T-helper 2 cell treated with Interferon-gamma antibody and Interleukin-4, amounts not matched to agents 100 ng/mL and 5 ng/mL, for 36 hours (primary cell): Measurements from ENCODE around the gene UCKL1. TPM values are rescaled to one million over a fixed set of nuclear protein-coding genes. Genes with fewer than 3 reads are reported as not detected.

Source experiments
- intact Hi-C: fragments of 100-400 bp; cut with micrococcal nuclease; formaldehyde crosslinking; loops from one replicate; pipeline ENCODE4 v1.15.1; 2023
- total RNA-seq: library from RNA; stranded (reverse); gene quantifications from 2 replicates; pipeline ENCODE4 v1.2.3, GENCODE V29; 2022

The UCKL1 gene
- total RNA-seq, 1 donor from 2014 or later, result 47.7 TPM

DNA sequence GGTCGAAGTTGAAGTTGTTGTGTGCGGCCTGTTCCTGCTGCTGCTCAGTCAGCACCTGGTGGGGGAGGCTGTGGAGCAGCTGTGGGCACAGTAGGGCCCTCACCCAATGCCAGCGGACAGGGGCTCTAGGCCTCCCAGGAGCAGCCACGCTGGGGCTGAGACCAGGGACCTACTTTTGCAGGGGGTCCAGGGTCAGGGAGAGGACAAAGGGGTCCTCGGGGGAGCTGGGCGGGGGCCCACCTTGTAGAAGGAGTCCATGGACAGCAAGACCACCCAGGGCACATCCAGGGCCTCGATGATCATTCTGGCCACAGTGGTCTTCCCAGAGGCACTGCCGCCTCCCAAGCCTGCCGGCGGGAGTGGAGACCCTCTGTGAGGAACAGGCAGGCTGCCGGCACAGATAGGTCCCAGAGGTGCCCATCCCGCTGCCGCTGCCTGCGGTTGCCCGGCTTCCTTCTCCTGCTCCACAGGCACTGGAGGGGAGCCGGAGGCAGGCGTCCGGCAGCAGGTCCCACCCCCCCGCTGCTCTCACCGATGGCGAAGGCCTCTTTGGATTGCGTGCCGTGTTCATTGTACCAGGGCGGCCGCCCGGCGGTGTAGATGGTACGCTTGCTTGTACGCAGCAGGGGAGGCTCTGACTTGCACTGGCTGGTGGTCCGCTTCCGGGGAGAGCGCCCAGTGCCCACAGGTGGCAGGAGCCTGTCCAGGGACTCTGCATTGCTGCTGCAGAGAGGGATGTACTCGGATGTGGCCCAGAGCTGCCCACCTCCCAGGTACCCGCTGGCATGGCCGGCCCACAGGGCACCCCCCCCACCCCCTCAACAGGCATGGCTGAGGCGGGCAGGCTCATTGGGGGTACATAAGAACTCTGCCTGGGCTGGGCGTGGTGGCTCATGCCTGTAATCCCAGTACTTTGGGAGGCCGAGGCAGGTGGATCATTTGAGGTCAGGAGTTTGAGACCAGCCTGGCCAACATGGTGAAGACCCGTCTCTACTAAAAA lies 10.0 kb downstream of the UCKL1 start:
- intact Hi-C loops, result no loop called here

DNA sequence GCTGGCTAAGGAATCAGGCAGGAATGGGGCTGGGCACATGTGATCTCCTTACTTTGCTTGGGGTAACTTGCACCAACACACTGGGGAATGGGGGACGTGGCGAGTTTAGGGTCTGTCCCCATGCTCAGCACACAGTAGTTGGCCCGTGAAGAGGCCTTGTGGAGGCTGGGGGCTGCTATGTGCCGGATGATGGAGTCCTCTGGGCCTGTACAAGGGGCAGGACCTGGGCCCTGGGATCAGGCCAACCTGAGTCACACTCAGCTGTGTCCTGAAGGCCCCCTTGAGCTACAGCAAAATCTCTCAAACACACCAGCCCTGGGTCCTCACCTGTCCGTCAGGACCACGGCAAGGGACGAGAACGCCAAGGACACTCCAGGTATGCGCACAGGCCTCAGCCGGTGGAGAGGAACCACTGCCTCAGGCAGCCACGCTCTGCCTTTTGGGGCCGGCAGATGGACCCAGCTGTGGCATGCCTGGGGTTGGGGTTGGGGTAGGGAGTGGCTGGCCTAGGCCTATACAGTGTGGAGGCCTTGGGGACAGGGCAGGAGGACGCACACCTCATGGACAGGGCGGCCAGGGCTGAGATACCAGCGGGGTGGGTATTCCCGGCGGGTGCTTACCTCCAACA lies 11.1 kb downstream of the UCKL1 start:
- intact Hi-C loops, result no loop called here

DNA sequence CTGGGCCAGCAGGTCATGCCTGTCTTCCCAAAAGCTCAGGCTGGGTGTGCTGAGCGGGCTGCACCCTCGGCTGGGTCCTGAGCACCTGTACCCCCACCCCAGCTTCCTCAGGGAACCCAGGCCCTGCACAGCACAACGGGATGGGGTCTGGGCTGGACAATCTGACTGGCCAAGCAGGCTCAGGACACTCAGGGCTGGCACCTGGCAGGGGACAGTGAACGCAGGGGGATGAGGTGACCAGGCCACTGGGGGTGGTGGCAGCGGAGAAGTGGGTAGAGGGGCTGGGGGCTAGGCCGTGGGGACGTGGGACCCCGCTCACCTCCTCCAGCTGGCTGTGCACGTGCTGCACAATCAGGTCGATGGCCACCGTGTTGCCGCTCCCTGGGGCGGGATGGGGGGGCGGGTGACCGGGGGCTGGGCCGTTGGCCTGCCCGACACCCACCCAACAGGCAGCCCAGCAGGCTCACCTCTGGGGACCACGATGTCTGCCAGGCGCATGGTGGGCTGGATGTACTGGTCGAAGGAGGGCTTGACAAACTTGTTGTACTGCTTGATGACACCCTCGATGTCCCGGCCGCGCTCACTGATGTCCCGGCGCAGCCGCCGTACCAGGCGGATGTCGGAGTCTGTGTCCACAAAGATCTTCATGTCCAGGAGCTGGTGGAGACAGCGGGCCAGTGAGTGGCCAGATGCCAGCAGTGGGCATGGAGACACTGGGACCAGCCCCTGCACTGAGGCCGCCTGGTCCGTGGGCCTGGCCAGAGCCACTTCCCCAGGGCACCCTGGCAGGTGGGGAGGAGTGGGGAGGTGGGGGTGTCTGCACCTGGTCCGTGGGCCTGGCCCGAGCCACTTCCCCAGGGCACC lies 11.9 kb downstream of the UCKL1 start:
- intact Hi-C loops, result no loop called here

DNA sequence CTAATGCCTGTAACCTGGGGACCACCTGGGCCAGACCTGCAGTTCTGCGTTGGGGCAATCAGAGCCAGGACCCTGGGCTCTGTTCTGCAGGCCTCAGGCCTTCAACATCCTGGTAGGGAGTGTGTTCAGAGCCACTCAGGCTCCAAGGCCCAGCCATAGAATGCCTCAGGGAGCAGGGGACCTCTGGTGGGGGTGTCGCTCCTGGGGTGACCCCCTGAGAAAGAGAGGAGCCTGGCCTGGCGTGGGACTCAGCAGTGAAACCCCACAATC lies 12.5 kb downstream of the UCKL1 start:
- intact Hi-C loops, result no loop called here

DNA sequence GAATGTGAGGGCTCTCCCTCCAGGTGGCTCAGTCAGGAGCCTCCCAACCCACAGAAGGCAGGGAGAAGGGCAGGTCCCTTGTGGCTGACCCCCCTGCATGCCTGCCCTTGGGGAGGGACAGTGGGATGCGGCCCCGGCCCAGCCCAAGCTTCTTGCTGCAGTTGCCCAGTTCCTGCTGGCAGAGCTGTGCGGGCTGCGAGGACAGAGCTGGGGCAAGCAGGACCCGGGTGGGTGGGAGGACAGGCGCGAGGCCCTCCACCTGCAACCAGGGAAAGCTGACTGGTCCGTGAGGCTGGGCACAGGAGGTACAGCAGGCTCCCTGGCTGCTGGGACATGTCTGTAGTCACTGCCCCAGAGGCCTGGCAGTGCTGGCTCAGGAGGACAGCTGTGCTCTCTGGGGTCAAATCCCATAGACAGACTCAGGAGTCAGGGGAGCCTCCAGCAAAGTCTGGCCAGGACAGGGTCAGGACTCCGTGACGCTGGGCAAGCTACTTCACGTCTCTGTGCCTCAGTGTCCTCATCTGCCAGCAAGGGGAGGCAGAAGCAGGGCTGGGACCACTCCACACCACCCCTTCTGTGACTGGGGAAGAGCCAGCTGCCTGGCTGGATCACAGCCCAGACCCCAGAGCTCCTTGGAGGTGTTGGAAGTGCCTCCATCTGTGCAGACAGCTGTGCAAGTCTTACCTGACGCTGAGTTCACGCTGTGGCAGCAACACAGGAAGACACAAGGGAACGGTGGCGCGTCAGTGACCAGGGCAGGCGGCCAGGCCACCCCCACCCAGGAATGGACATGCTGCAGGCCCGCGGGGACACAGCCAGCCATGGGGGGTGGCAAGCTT lies 13.0 kb downstream of the UCKL1 start:
- intact Hi-C loops, result no loop called here

DNA sequence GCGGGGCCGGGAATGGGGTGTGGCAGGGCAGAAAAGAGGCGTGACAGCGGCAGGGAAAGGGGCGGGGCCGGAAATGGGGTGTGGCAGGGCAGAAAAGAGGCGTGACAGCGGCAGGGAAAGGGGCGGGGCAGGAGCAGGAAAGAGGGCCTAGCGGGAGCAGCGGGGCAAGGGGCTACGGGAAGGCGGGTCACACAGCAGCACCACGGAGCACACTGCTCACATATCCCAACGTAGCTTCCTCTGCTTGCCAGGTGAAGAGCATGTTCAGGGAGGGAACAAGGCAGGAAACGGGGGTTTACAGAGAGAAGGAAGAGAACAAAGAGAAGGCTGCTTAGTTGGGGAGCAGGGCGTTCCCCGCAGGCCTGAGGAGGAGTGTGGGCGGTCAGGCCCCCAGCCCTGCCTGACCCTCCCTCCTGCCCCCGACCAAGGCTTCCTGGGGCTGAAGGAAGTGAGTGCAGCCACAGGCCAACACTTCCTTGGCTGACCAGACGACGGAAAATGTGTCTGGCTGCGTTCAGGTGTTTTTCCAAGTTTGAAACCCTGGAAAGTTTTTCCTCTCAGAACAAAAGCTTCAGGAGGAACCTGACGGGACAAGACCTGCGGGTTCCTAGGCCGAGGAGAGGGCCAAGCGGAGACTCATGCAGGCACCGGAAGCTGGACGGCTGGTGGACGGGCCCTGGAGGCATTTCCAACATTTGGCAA lies 13.8 kb downstream of the UCKL1 start:
- intact Hi-C loops, result no loop called here

DNA sequence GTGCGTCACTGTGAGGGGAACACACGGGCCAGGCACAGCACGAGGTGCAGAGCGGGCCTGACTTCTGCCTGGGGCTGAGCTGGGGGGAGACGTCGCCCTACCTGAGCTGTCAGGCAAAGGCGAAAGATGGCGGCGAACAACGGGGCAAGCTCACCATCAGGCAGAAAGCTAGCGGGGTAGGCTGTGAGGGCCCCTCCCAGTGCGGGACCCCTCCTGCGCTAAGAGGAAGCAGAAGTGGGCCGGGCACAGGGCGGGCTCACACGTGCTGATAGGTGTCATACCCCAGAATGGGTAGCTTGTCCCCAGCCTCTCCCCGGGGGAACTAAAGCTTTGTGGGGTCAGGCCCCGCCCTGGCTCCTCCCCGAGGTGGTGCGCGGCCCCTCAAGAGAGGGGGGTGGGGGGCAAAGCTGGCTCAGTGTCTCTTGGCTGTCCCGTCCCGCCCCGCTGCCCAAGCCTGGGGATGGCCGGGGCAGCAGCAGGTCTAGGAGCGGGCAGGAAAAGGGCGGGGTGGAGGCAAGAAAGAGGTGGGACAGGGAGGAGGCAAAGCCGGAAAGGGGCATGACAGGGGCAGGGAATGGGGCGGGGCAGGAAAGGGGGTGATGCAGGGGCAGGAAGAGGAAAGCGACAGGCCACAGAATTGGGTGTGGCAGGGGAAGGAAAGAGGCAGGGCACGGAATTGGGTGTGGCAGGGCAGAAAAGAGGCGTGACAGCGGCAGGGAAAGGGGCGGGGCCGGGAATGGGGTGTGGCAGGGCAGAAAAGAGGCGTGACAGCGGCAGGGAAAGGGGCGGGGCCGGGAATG lies 14.7 kb downstream of the UCKL1 start:
- intact Hi-C loops, result loop anchor here (2.0 kb wide), 1 partner anchor 47 kb away; the partner anchor contains the start of gene DNAJC5

DNA sequence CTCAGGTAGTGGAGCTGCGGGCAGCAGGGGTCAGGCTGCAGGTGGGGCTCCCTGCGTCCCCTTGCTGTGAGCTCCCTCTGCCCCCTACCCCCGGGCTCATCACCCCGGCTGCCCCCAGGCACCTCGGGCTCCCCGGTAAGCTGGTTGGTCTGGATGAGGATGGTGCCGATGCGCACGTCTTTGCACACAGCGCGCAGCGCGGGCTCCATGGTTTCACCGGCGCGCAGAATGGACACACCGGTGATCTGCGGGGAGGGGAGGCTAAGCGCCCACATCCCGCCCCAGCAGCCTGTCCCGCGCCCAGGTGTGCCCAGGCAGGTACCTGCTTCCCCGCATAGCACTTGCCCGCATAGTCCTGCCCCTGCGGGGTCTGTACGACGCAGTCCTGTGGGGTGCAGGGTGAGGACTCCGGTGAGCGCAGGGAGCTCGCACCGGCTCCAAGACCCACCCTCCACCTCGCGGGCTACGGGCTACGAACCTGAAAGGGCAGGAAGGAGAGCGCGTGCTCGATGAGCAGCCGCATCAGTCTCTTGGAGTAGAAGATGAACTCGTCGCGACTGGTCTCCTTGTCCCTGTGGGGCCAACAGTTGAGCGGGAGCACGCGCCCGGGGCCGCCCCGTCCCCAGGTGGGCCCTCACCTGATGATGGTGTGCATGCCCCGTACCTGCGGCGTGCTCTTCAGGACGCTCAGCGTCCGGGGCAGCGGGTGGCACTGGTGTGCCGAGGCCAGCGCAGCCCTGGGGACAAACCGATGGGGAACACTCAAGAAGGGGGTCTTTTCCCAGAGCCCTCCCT lies 15.5 kb downstream of the UCKL1 start:
- intact Hi-C loops, result loop anchor here (2.0 kb wide), 1 partner anchor 46 kb away; the partner anchor contains the start of gene DNAJC5

DNA sequence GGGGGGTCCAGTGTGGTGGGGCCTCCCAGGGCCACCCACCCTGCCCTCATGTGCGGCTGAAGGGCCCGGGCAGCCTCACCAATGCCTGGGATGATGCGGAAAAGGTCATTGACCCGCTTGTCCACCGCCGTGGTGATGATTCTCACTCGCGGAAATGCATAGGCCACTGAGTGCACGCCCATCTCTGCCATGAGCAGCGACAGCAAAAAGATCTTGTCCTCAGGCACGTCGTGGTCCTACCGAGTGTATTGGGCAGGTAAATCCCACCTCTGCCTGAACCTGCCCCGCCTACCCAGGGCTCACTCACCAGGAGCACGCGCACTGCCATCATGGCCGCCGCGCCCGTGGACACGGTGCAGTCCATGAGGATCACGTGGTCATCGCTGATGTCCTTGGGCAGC lies 16.1 kb downstream of the UCKL1 start:
- intact Hi-C loops, result loop anchor here (2.0 kb wide), 1 partner anchor 45 kb away; the partner anchor contains the start of gene DNAJC5

DNA sequence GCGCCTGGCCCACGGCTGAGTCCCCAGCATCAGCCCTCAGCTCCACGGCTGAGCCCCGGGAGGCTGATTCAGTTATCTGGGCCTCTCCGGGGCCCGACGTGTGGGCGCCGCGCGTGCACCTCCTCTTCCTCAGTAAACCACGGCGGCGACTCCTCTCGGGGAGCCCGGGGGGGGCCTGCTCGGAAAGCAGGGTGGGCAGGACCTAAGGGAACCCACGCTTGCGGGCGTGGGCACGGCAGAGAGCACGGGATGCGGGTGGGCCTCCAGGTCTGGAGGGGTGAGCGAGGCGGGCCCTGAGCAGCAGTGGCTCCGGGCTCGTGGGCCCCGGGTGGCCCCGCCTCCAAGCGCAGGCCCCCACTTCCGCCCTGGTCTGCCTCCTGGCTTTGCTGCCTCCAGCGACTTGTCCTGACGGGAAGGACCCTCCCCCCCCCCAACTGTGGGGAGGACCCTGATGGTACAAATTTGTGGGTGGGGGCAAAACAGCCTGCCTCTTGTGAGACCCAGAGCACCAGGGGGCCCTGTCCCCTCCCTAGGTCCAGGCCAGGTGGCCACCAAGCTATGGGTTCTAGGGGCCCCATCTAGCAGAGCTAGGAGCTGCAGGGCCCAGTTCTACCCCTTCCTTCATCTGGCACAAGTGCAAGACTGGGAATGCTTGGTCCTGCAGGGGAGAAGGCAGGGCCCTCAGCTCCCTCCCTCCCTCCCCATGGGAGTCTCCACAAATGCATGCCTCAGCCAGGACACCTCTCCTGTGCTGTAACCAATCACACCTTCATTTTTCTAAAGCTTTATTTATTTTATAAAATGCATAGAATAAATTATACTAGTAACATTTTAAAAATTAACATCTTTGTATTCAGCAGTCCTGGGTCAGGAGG lies 16.9 kb downstream of the UCKL1 start:
- intact Hi-C loops, result no loop called here

DNA sequence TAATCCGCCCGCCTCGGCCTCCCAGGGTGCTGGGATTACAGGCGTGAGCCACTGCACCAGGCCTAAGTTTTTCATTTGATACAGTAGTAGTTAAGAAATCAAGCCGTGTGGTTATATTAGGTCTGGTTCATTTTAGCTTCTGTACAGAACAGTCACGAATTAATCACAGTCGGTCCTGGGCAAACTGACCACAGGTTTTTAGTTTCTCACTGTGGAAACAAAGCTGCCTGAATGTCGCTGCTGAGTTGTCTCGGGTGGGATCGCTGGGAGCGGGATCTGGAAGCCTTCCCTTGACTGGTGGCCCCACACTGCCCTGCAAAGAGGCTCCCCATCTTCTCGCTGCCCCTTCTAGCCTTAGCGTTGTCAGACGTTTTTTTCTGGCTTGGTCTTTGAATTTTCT lies 18.6 kb downstream of the UCKL1 start:
- intact Hi-C loops, result no loop called here

DNA sequence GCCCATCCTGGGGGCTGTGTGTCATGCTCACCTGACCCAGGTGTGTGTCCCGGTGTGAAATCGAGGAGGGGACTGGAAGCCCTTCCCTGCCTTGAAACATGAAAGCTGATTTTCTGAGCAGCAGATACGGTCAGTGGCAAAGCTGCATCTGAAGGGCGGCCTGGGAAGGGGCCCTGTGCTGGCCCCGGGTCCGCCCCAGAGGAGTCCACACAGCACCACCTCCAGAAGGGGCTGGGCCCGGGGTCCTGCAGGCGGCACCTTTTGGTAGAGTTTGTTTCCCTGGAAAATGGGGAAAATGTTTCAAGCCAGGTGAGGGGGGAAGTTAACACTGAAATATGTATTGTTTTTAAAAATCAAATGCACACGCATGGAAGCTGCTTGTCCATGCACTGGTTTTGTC lies 20.8 kb downstream of the UCKL1 start:
- intact Hi-C loops, result no loop called here

DNA sequence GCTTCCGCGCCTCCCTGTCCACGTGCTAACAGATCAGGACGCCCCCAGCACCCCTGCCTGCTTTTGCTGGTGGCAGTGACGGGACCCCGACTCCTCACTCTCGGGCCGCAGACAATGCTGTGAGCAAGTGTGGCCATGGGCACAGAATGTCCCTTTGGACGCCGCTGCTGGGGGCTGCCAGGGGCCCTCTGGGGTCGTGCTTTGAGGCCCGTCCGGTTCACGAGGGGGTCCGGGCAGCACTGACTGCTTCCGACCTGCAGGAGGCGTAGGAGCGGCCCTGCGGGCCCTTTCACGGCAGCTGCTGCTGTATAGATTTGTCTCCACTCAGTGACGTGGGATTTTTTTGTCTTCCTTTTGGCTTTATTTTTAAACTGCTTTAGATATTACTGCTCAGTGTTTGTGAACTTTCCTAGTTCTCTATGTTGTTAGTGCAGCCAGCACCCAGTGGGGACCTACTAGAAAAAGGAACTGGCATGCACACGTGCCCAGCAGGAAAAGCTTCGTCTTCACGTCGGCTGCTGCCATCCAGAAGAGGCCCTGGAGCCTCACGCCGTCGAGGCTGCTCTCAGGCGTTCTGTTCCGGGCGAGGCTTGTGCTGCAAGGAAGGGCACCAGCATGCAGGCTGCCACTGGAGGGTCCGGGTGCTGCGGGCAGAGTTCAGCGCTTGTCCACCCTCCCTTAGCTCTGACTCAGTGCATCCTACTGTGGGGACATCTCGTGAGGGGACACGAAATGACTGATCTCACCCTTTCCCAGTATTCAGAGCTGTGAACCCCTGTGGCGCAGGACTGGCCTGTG lies 21.7 kb downstream of the UCKL1 start:
- intact Hi-C loops, result no loop called here

DNA sequence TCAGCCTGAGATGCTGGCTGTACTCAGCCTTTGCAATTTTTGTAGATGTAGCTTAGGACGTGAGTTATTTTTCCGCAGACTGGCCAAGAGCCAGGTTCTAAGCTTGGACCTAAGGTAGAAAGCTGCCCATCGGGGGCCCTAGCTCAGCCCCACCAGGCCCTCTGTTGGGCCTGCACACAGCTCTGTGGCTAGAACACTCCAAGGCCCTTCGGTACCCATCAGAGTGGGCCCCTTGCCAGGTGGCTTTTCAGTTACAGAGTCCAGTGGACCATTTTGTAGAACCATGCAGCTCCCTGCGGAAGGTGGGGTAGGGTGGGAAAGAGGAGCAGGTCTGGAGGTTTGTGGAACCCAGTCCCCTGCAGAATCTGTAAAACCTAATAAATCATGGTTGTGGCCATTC lies 22.6 kb downstream of the UCKL1 start:
- intact Hi-C loops, result no loop called here

DNA sequence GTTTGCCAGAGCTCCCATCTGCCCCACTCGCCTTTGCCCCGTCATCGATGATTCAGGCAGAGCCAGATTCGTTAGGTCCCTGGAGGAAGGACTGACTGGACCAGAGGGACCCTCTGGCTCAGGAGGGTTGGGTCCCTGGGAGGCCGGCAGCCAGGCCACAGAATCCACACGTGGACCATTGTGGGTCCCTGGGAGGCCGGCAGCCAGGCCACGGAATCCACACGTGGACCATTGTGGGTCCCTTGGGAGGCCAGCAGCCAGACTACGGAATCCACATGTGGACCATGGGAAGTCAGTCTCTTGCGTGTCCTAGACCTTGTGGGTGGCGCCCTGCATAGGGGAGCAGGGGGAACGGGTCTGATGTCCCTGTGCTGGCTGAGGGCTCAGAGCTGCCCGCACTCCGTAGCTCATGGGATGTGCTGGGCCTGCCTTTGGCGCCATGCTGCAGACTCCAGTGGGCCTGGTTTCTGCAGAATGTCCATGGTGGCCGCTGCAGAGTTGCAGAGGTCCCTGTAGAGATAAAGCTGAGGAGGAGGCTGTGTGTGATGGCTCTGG lies 23.5 kb downstream of the UCKL1 start:
- intact Hi-C loops, result no loop called here

DNA sequence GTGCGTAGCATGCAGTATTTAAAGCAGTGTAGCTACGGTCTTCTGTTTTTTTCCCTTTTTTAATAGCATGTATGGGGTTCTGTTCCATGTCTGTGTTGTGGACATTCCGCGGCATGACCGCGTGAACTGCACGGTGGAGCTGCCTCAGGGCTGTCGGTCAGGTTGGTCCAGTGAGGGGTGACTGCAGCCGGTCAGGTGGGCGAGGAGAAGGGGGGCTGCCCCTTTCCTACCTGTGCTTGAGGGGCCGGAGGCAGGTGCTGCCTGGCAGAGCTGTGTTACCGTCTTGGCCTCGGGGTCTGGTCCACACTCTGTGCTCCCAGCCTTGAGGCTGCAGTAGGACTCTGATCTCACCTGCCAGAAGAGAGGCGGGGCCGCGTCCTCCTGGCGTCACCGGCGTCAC lies 24.5 kb downstream of the UCKL1 start:
- intact Hi-C loops, result no loop called here
